ENCODE results near the gene FAM236B. TPM values are rescaled to one million over a fixed set of nuclear protein-coding genes. Genes with fewer than 3 reads are reported as not detected.
"Not testable (repeated sequence)": the region's sequence is repeated elsewhere in the genome, so short reads cannot be mapped to it uniquely, and the experiment has no call there.

Gene FAM236B
- total and polyA plus RNA-seq, 4 donors = not detected

DNA sequence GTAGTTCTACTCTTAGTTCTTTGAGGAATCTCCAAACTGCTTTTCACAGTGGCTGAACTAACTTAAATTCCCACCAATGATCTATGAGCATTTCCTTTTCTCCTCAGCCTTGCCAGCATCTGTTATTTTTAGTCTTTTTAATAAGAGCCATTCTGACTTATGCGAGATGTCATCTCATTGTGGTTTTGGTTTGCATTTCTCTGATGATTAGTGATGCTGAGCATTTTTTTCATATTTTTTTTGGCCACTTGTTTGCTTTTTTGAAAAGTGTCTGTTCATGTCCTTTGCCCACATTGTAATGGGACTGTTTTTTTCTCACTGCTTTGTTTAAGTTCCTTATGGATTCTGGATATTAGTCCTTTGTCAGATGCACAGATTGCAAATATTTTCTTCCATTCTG lies 46.9 kb downstream of the FAM236B start (continued):
- TF ChIP-seq, protein P1, sequence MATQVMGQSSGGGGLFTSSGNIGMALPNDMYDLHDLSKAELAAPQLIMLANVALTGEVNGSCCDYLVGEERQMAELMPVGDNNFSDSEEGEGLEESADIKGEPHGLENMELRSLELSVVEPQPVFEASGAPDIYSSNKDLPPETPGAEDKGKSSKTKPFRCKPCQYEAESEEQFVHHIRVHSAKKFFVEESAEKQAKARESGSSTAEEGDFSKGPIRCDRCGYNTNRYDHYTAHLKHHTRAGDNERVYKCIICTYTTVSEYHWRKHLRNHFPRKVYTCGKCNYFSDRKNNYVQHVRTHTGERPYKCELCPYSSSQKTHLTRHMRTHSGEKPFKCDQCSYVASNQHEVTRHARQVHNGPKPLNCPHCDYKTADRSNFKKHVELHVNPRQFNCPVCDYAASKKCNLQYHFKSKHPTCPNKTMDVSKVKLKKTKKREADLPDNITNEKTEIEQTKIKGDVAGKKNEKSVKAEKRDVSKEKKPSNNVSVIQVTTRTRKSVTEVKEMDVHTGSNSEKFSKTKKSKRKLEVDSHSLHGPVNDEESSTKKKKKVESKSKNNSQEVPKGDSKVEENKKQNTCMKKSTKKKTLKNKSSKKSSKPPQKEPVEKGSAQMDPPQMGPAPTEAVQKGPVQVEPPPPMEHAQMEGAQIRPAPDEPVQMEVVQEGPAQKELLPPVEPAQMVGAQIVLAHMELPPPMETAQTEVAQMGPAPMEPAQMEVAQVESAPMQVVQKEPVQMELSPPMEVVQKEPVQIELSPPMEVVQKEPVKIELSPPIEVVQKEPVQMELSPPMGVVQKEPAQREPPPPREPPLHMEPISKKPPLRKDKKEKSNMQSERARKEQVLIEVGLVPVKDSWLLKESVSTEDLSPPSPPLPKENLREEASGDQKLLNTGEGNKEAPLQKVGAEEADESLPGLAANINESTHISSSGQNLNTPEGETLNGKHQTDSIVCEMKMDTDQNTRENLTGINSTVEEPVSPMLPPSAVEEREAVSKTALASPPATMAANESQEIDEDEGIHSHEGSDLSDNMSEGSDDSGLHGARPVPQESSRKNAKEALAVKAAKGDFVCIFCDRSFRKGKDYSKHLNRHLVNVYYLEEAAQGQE (IDR thresholded peaks at IDR 0.05) = no peak
- TF ChIP-seq NR2F2 (IDR thresholded peaks at IDR 0.05) (no peak), FOXA1 (IDR thresholded peaks at IDR 0.05) (no peak), SP1 (IDR thresholded peaks at IDR 0.05) (no peak), JUND (IDR thresholded peaks at IDR 0.05) (no peak), YY1 (IDR thresholded peaks at IDR 0.05) (no peak)

DNA sequence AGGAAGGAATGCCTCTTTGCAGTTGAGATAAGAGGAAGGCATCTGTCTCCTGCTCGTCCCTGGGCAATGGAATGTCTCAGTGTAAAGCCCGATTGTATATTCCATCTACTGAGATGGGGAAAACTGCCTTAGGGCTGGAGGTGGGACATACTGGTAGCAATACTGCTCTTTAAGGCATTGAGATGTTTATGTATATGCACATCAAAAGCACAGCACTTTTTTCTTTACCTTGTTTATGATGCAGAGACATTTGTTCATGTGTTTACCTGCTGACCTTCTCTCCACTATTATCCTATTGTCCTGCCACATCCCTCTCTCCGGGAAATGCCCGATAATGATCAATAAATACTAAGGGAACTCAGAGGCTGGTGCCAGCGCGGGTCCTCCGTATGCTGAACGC lies 48.8 kb downstream of the FAM236B start:
- H3K9me3 ChIP-seq (ENCODE audit: control insufficient read depth in 4 of 4, low read length in 3 of 4); H3K4me1 ChIP-seq (ENCODE audit: control insufficient read depth in 4 of 4, insufficient read depth in 4 of 4, low read length in 3 of 4); H3K27ac ChIP-seq (ENCODE audit: low read depth in 1 of 2, low read length in 2 of 2); H3K27me3 ChIP-seq (ENCODE audit: control insufficient read depth in 4 of 4, insufficient read depth in 4 of 4, low read length in 3 of 4); H3K4me3 ChIP-seq (ENCODE audit: low read depth in 1 of 3, low read length in 3 of 3); DNase-seq (ENCODE audit: low spot score); H3K9ac ChIP-seq (ENCODE audit: low read depth in 1 of 2, low read length in 2 of 2); H3K36me3 ChIP-seq (ENCODE audit: control insufficient read depth in 4 of 4, insufficient read depth in 3 of 4, low read depth in 1 of 4, low read length in 3 of 4): not testable (repeated sequence)
- 36% methylated on average over 8 of the region's 8 CpGs for WGBS

Small RNA genes within 50 kb of the gene (small RNA-seq; reads per million reads assigned to genes)
- gene RNU1-112P = not detected

Other genes starting within 250 kb of the FAM236B start
- gene HDAC8, start 209.8 kb downstream of the FAM236B start, total RNA-seq = 10 to 100 TPM; 12.8 to 30.4 TPM
- gene HDAC8, start 209.8 kb downstream of the FAM236B start, polyA plus RNA-seq = 10 to 100 TPM; 11.1 to 15.2 TPM
- 1 to 10 TPM; 1.7 to 5.5 TPM for gene PHKA1, start 68.4 kb downstream of the FAM236B start, total RNA-seq
- gene PHKA1, start 68.4 kb downstream of the FAM236B start, polyA plus RNA-seq = 1 to 10 TPM in 1 of 2 donors, under 1 TPM in 1; 0.57 to 1.1 TPM
- under 1 TPM in 1 of 2 donors, not detected in 1; 0.19 TPM for gene DMRTC1B, start 5.8 kb downstream of the FAM236B start, total RNA-seq
- gene DMRTC1B, start 5.8 kb downstream of the FAM236B start, polyA plus RNA-seq = not detected
- not detected for gene FAM236D, start 25.6 kb upstream of the FAM236B start, total RNA-seq
- gene FAM236D, start 25.6 kb upstream of the FAM236B start, polyA plus RNA-seq = not detected
- not detected for gene FAM236C, start 130.0 kb upstream of the FAM236B start, total RNA-seq
- gene FAM236C, start 130.0 kb upstream of the FAM236B start, polyA plus RNA-seq = not detected
- gene FAM236A, start 155.5 kb upstream of the FAM236B start, total RNA-seq = not detected
- not detected for gene FAM236A, start 155.5 kb upstream of the FAM236B start, polyA plus RNA-seq
- not detected for gene DMRTC1, start 161.2 kb upstream of the FAM236B start, total RNA-seq
- gene DMRTC1, start 161.2 kb upstream of the FAM236B start, polyA plus RNA-seq = not detected
- not detected for gene PABPC1L2B, start 220.3 kb upstream of the FAM236B start, total RNA-seq
- not detected for gene PABPC1L2B, start 220.3 kb upstream of the FAM236B start, polyA plus RNA-seq

Data from liver (tissue), 10 donors.